BLaER1 treated with 17β-estradiol and CSF1 and Interleukin-3, amounts not matched to agents 10 nM and 100 nM (cell line): ENCODE results near the gene NSMCE1.

Source experiments
- H3K27ac ChIP-seq, 11 experiments: shearing (Covaris generic); formaldehyde crosslinking; 2 replicates each; pipeline ENCODE4 v1.8.1; 2022
- H3K27me3 ChIP-seq, 11 experiments: shearing (Covaris generic); formaldehyde crosslinking; 2 replicates each; pipeline ENCODE4 v1.8.1; 2022
- H3K36me3 ChIP-seq, 11 experiments: shearing (Covaris generic); formaldehyde crosslinking; 2 replicates each; pipeline ENCODE4 v1.8.1; 2022
- H3K4me1 ChIP-seq, 10 experiments: shearing (Covaris generic); formaldehyde crosslinking; 2 replicates each; pipeline ENCODE4 v1.8.1; 2022
- H3K4me2 ChIP-seq, 11 experiments: shearing (Covaris generic); formaldehyde crosslinking; 2 replicates each; pipeline ENCODE4 v1.8.1; 2022
- H3K4me3 ChIP-seq, 10 experiments: shearing (Covaris generic); formaldehyde crosslinking; 2 replicates each; pipeline ENCODE4 v1.8.1; 2022
- H3K9ac ChIP-seq, 11 experiments: shearing (Covaris generic); formaldehyde crosslinking; 2 replicates each; pipeline ENCODE4 v1.8.1; 2022
- H3K9me3 ChIP-seq, 11 experiments: shearing (Covaris generic); formaldehyde crosslinking; replicated peaks in 1 of 11; 2 replicates each; pipeline ENCODE4 v1.8.1; 2022
- H4K20me1 ChIP-seq, 11 experiments: shearing (Covaris generic); formaldehyde crosslinking; 2 replicates each; pipeline ENCODE4 v1.8.1; 2022
- Cebpa-rat ChIP-seq, 11 experiments: shearing (Covaris generic); IDR thresholded peaks; 2 replicates each; pipeline ENCODE4 v1.8.1; 2022

NSMCE1 gene

GRCh38 chr16:27235055-27235937 is 33.3 kb downstream of the NSMCE1 start:
- H3K4me3 ChIP-seq: peak overlapping the region in 2 of 10 experiments; percentile 3 to 26; a peak in 2 of 20 replicates
- H3K4me2 ChIP-seq: peak overlapping the region; percentile 76 to 94 (median 92)
- H3K27ac ChIP-seq: peak overlapping the region in 10 of 11 experiments; percentile 76 to 84 (median 82); a peak in 21 of 22 replicates

GRCh38 chr16:27234603-27235002 is 34.0 kb downstream of the NSMCE1 start:
- no peaks in the 10 kb centered on the region for H3K9me3 ChIP-seq
- H3K4me3 ChIP-seq: no peak overlapping the region
- H3K9ac ChIP-seq: peak overlapping the region in 7 of 11 experiments; percentile 8 to 75 (median 71); a peak in 9 of 22 replicates
- H3K27me3 ChIP-seq: 0 out of 22 replicates have a peak, but pooled peaks cover 0 to 5% (median 0%) of the 10 kb centered on the region in 11 experiments
- H3K36me3 ChIP-seq: peaks cover 0 to 7% (median 0%) of the 10 kb centered on the region in 11 experiments; a peak in 2 of 22 replicates
- peak overlapping the region in 8 of 11 experiments; percentile 24 to 83 (median 78); a peak in 15 of 22 replicates for H3K27ac ChIP-seq
- peak overlapping the region; percentile 76 to 94 (median 92); a peak in 21 of 22 replicates for H3K4me2 ChIP-seq
- H4K20me1 ChIP-seq: peaks cover 0 to 7% (median 0%) of the 10 kb centered on the region in 11 experiments; a peak in 2 of 22 replicates
- peaks cover 89 to 97% (median 91%) of the 10 kb centered on the region in 10 experiments for H3K4me1 ChIP-seq
- no peak for TF ChIP-seq Cebpa-rat (IDR thresholded peaks at IDR 0.05)

More at GRCh38 chr16:27235055-27235937, 33.3 kb downstream of the NSMCE1 start:
- H3K27me3 ChIP-seq: 0 out of 22 replicates have a peak, but pooled peaks cover 0 to 5% (median 0%) of the 10 kb centered on the region in 11 experiments
- no peaks in the 10 kb centered on the region for H3K9me3 ChIP-seq
- no peak; a peak in 1 of 22 replicates for TF ChIP-seq Cebpa-rat (IDR thresholded peaks at IDR 0.05)
- peak overlapping the region; percentile 0 to 75 (median 60); a peak in 20 of 22 replicates for H3K9ac ChIP-seq
- peaks cover 0 to 7% (median 0%) of the 10 kb centered on the region in 11 experiments; a peak in 2 of 22 replicates for H3K36me3 ChIP-seq
- H4K20me1 ChIP-seq: peaks cover 0 to 2% (median 0%) of the 10 kb centered on the region in 11 experiments; a peak in 1 of 22 replicates
- H3K4me1 ChIP-seq: peaks cover 83 to 95% (median 85%) of the 10 kb centered on the region in 10 experiments

GRCh38 chr16:27234171-27234570 is 34.4 kb downstream of the NSMCE1 start:
- Histone ChIP-seq H3K9ac (peak overlapping the region in 6 of 11 experiments; percentile 27 to 75 (median 72); a peak in 7 of 22 replicates), H4K20me1 (peaks cover 0 to 11% (median 0%) of the 10 kb centered on the region in 11 experiments; a peak in 2 of 22 replicates), H3K4me2 (peak overlapping the region in 10 of 11 experiments; percentile 76 to 94 (median 92); a peak in 21 of 22 replicates), H3K4me1 (peaks cover 93 to 100% (median 96%) of the 10 kb centered on the region in 10 experiments), H3K4me3 (no peak overlapping the region), H3K27ac (peak overlapping the region in 7 of 11 experiments; percentile 38 to 83 (median 79); a peak in 13 of 22 replicates), H3K9me3 (no peaks in the 10 kb centered on the region), H3K27me3 (0 out of 22 replicates have a peak, but pooled peaks cover 0 to 5% (median 0%) of the 10 kb centered on the region in 11 experiments), H3K36me3 (peaks cover 0 to 7% (median 0%) of the 10 kb centered on the region in 11 experiments; a peak in 2 of 22 replicates)
- TF ChIP-seq Cebpa-rat (IDR thresholded peaks at IDR 0.05): no peak

- Histone ChIP-seq H3K4me1 (peaks cover 95 to 100% (median 99%) of the 10 kb centered on the region in 10 experiments), H4K20me1 (peaks cover 0 to 14% (median 0%) of the 10 kb centered on the region in 11 experiments; a peak in 2 of 22 replicates), H3K27me3 (0 out of 22 replicates have a peak, but pooled peaks cover 0 to 5% (median 0%) of the 10 kb centered on the region in 11 experiments), H3K27ac (peak overlapping the region in 5 of 11 experiments; percentile 17 to 83 (median 81); a peak in 9 of 22 replicates), H3K4me2 (peak overlapping the region in 10 of 11 experiments; percentile 76 to 94 (median 92); a peak in 18 of 22 replicates), H3K4me3 (no peak overlapping the region), H3K9me3 (no peaks in the 10 kb centered on the region), H3K36me3 (peaks cover 0 to 7% (median 0%) of the 10 kb centered on the region in 11 experiments; a peak in 2 of 22 replicates), H3K9ac (peak overlapping the region in 4 of 11 experiments; percentile 65 to 75 (median 72); a peak in 7 of 22 replicates)
- no peak for TF ChIP-seq Cebpa-rat (IDR thresholded peaks at IDR 0.05)
These were observed 34.8 kb downstream of the NSMCE1 start for GRCh38 chr16:27233731-27234130.

- peak overlapping the region; percentile 76 to 94 (median 92) for H3K4me2 ChIP-seq
- H3K4me3 ChIP-seq: no peak overlapping the region; a peak in 1 of 20 replicates
- H3K9me3 ChIP-seq: no peaks in the 10 kb centered on the region
- H3K4me1 ChIP-seq: peaks cover 93 to 100% (median 100%) of the 10 kb centered on the region in 10 experiments
- peak overlapping the region in 7 of 11 experiments; percentile 4 to 75 (median 72); a peak in 14 of 22 replicates for H3K9ac ChIP-seq
- peaks cover 0 to 7% (median 0%) of the 10 kb centered on the region in 11 experiments; a peak in 2 of 22 replicates for H3K36me3 ChIP-seq
- peak overlapping the region in 9 of 11 experiments; percentile 38 to 83 (median 67); a peak in 16 of 22 replicates for H3K27ac ChIP-seq
- peaks cover 0 to 14% (median 0%) of the 10 kb centered on the region in 11 experiments; a peak in 2 of 22 replicates for H4K20me1 ChIP-seq
- 0 out of 22 replicates have a peak, but pooled peaks cover 0 to 5% (median 0%) of the 10 kb centered on the region in 11 experiments for H3K27me3 ChIP-seq
- TF ChIP-seq Cebpa-rat (IDR thresholded peaks at IDR 0.05): no peak
These were observed 35.5 kb downstream of the NSMCE1 start for GRCh38 chr16:27232901-27233625.

GRCh38 chr16:27232061-27232900 is 36.3 kb downstream of the NSMCE1 start:
- Histone ChIP-seq H3K27me3 (peaks cover 0 to 8% (median 0%) of the 10 kb centered on the region in 11 experiments; a peak in 2 of 22 replicates), H3K9me3 (no peaks in the 10 kb centered on the region), H3K4me3 (peak overlapping the region in 6 of 10 experiments; percentile 4 to 41 (median 30); a peak in 9 of 20 replicates), H3K4me2 (peak overlapping the region; percentile 76 to 94 (median 92)), H3K27ac (peak overlapping the region; percentile 5 to 83 (median 64); a peak in 19 of 22 replicates), H3K36me3 (peaks cover 0 to 7% (median 0%) of the 10 kb centered on the region in 11 experiments; a peak in 2 of 22 replicates), H4K20me1 (peaks cover 0 to 16% (median 0%) of the 10 kb centered on the region in 11 experiments; a peak in 2 of 22 replicates), H3K4me1 (peaks cover 93 to 100% (median 100%) of the 10 kb centered on the region in 10 experiments), H3K9ac (peak overlapping the region in 10 of 11 experiments; percentile 4 to 75 (median 56); a peak in 18 of 22 replicates)
- no peak for TF ChIP-seq Cebpa-rat (IDR thresholded peaks at IDR 0.05)

GRCh38 chr16:27231692-27232060 is 36.9 kb downstream of the NSMCE1 start:
- H3K4me3 ChIP-seq: peak overlapping the region in 3 of 10 experiments; percentile 21 to 41 (median 33); a peak in 4 of 20 replicates
- peak overlapping the region in 9 of 11 experiments; percentile 4 to 75 (median 57); a peak in 17 of 22 replicates for H3K9ac ChIP-seq
- no peak for TF ChIP-seq Cebpa-rat (IDR thresholded peaks at IDR 0.05)
- H3K27me3 ChIP-seq: peaks cover 0 to 10% (median 0%) of the 10 kb centered on the region in 11 experiments; a peak in 2 of 22 replicates
- H3K36me3 ChIP-seq: peaks cover 0 to 7% (median 0%) of the 10 kb centered on the region in 11 experiments; a peak in 2 of 22 replicates
- H3K9me3 ChIP-seq: no peaks in the 10 kb centered on the region
- H3K4me1 ChIP-seq: peaks cover 93 to 100% (median 100%) of the 10 kb centered on the region in 10 experiments
- peak overlapping the region; percentile 76 to 94 (median 92) for H3K4me2 ChIP-seq
- peak overlapping the region in 10 of 11 experiments; percentile 30 to 83 (median 66); a peak in 18 of 22 replicates for H3K27ac ChIP-seq
- H4K20me1 ChIP-seq: peaks cover 0 to 22% (median 0%) of the 10 kb centered on the region in 11 experiments; a peak in 3 of 22 replicates
